WTC11 (cell line): ENCODE results near the gene NDUFA3. TPM values are rescaled to one million over a fixed set of nuclear protein-coding genes. Genes with fewer than 3 reads are reported as not detected.
A peak's percentile ranks its signal among the peaks of the same experiment; 100 is the strongest.

Experiments
- ATAC-seq: fragments of 200-7000 bp; cut with Tn5 transposase; 2 replicates; pipeline ENCODE4 v1.10.0; 2021; ENCODE audit warnings: mild to moderate bottlenecking, moderate library complexity
- CTCF ChIA-PET: fragments of 300-600 bp; sonication (Branson Sonifier 250); formaldehyde crosslinking; loops from one replicate; lab custom pipeline; 2021; ENCODE audit warnings: antibody characterized with exemption; lab: Charles Lee
- POLR2A ChIA-PET: fragments of 350-600 bp; sonication (Branson Sonifier 250); formaldehyde crosslinking; loops from one replicate; lab custom pipeline; 2021; ENCODE audit warnings: antibody characterized with exemption; lab: Charles Lee
- DNase-seq: peaks from one replicate; pipeline ENCODE4 v3.0.0; 2021; ENCODE audit warnings: low spot score
- H3K27ac Mint-ChIP-seq: 2 replicates; pipeline ENCODE4 v1.8.0; 2021; ENCODE audit warnings: mixed read lengths
- H3K27me3 Mint-ChIP-seq: 2 replicates; pipeline ENCODE4 v1.8.0; 2021; ENCODE audit warnings: low read depth, mild to moderate bottlenecking, moderate library complexity, mixed read lengths
- H3K36me3 Mint-ChIP-seq: 2 replicates; pipeline ENCODE4 v1.8.0; 2021; ENCODE audit warnings: mixed read lengths
- H3K4me1 Mint-ChIP-seq: 2 replicates; pipeline ENCODE4 v1.8.0; 2022; ENCODE audit warnings: mixed read lengths
- H3K4me3 Mint-ChIP-seq: 2 replicates; pipeline ENCODE4 v1.8.0; 2021; ENCODE audit warnings: mild to moderate bottlenecking, moderate library complexity, mixed read lengths
- H3K9me3 Mint-ChIP-seq: 2 replicates; pipeline ENCODE4 v1.8.0; 2021; ENCODE audit warnings: mixed read lengths
- ARID4B ChIP-seq: sonication (generic); formaldehyde crosslinking; IDR thresholded peaks from 2 replicates; pipeline ENCODE4 v1.8.0; 2023; ENCODE audit warnings: missing genetic modification reagents, mild to moderate bottlenecking, borderline replicate concordance
- ATF2 ChIP-seq: sonication (generic); formaldehyde crosslinking; IDR thresholded peaks from 2 replicates; pipeline ENCODE4 v1.8.1; 2022; ENCODE audit warnings: low read depth, missing genetic modification reagents, borderline replicate concordance
- CREM ChIP-seq: sonication (generic); formaldehyde crosslinking; IDR thresholded peaks from 2 replicates; pipeline ENCODE4 v1.8.1; 2022; ENCODE audit warnings: mild to moderate bottlenecking, missing genetic modification reagents, moderate library complexity
- E2F1 ChIP-seq: sonication (generic); formaldehyde crosslinking; IDR thresholded peaks from 2 replicates; pipeline ENCODE4 v1.8.0; 2022; ENCODE audit warnings: mild to moderate bottlenecking, missing genetic modification reagents
- FOXJ3 ChIP-seq: sonication (generic); formaldehyde crosslinking; IDR thresholded peaks from 2 replicates; pipeline ENCODE4 v1.9.0; 2021; ENCODE audit warnings: missing genetic modification reagents, mild to moderate bottlenecking, borderline replicate concordance
- FOXP4 ChIP-seq: sonication (generic); formaldehyde crosslinking; IDR thresholded peaks from 2 replicates; pipeline ENCODE4 v1.8.0; 2022; ENCODE audit warnings: mild to moderate bottlenecking, missing genetic modification reagents
- GABPB1 ChIP-seq: sonication (generic); formaldehyde crosslinking; IDR thresholded peaks from 2 replicates; pipeline ENCODE4 v1.8.1; 2023; ENCODE audit warnings: mild to moderate bottlenecking, missing genetic modification reagents
- HMGXB4 ChIP-seq: sonication (generic); formaldehyde crosslinking; IDR thresholded peaks from 2 replicates; pipeline ENCODE4 v1.8.1; 2023; ENCODE audit warnings: mild to moderate bottlenecking, moderate library complexity, missing genetic modification reagents
- JUN ChIP-seq: sonication (generic); formaldehyde crosslinking; IDR thresholded peaks from 2 replicates; pipeline ENCODE4 v1.8.0; 2023; ENCODE audit warnings: mild to moderate bottlenecking, missing genetic modification reagents
- KAT7 ChIP-seq: sonication (generic); formaldehyde crosslinking; IDR thresholded peaks from 2 replicates; pipeline ENCODE4 v1.8.1; 2023; ENCODE audit warnings: missing genetic modification reagents, mild to moderate bottlenecking, borderline replicate concordance
- NFYB ChIP-seq: sonication (generic); formaldehyde crosslinking; conservative IDR thresholded peaks from 2 replicates; pipeline ENCODE4 v1.8.0; 2022; ENCODE audit warnings: low read depth, missing genetic modification reagents
- NR1H2 ChIP-seq: sonication (generic); formaldehyde crosslinking; IDR thresholded peaks from 2 replicates; pipeline ENCODE4 v1.9.0; 2021; ENCODE audit warnings: mild to moderate bottlenecking, moderate library complexity, missing genetic modification reagents
- NR2C2 ChIP-seq: sonication (generic); formaldehyde crosslinking; IDR thresholded peaks from 2 replicates; pipeline ENCODE4 v1.8.0; 2022; ENCODE audit warnings: mild to moderate bottlenecking, missing genetic modification reagents
- NR3C1 ChIP-seq: sonication (generic); formaldehyde crosslinking; conservative IDR thresholded peaks from 2 replicates; pipeline ENCODE4 v1.8.1; 2023; ENCODE audit warnings: low read depth, mild to moderate bottlenecking, missing genetic modification reagents
- OVOL2 ChIP-seq: fragments of 250-450 bp; sonication (Bioruptor Pico); IDR thresholded peaks from 2 replicates; pipeline ENCODE4 v1.9.0; 2021; ENCODE audit warnings: mild to moderate bottlenecking, borderline replicate concordance
- SOX15 ChIP-seq: fragments of 250-450 bp; sonication (Bioruptor Pico); IDR thresholded peaks from 2 replicates; pipeline ENCODE4 v1.9.0; 2021; ENCODE audit warnings: mild to moderate bottlenecking
- TEAD4 ChIP-seq: sonication (generic); formaldehyde crosslinking; IDR thresholded peaks from 2 replicates; pipeline ENCODE4 v1.8.0; 2022; ENCODE audit warnings: mild to moderate bottlenecking, missing genetic modification reagents
- ZNF232 ChIP-seq: sonication (generic); formaldehyde crosslinking; IDR thresholded peaks from 2 replicates; pipeline ENCODE4 v1.8.0; 2022; ENCODE audit warnings: mild to moderate bottlenecking, missing genetic modification reagents
- total RNA-seq: library from RNA; stranded (reverse); gene quantifications from 3 replicates; pipeline ENCODE4 v1.2.3, GENCODE V29; 2021

NDUFA3 gene
- total RNA-seq, 1 experiment from 2014 or later = 181 TPM

- TF ChIP-seq ZNF232 (CRISPR knock-in tag) = no peak
- TF ChIP-seq OVOL2 (CRISPR knock-in tag) = no peak
- no peak for TF ChIP-seq FOXP4 (CRISPR knock-in tag)
- no peak for TF ChIP-seq KAT7 (CRISPR knock-in tag)
- no peak for TF ChIP-seq E2F1 (CRISPR knock-in tag)
- no peak for TF ChIP-seq ARID4B (CRISPR knock-in tag)
- no peak for TF ChIP-seq SOX15 (CRISPR knock-in tag)
- no peak for TF ChIP-seq FOXJ3 (CRISPR knock-in tag)
- no peak for TF ChIP-seq NR2C2 (CRISPR knock-in tag)
- TF ChIP-seq NR3C1 (CRISPR knock-in tag) = no peak
- no peak for TF ChIP-seq TEAD4 (CRISPR knock-in tag)
- no peak for TF ChIP-seq HMGXB4 (CRISPR knock-in tag)
- TF ChIP-seq NFYB (CRISPR knock-in tag) = no peak
- no peak for TF ChIP-seq ATF2 (CRISPR knock-in tag)
- no peak for TF ChIP-seq NR1H2 (CRISPR knock-in tag)
- TF ChIP-seq CREM (CRISPR knock-in tag) = no peak
- no peak for TF ChIP-seq GABPB1
- no peak for TF ChIP-seq JUN
- TF ChIP-seq, all 79 proteins: peak for 0
- Mint-ChIP-seq H3K27me3 (peaks cover 11% of the 10 kb centered on the region), H3K4me1 (no peaks in the 10 kb centered on the region), H3K36me3 (peaks cover 7% of the 10 kb centered on the region), H3K9me3 (peaks cover 25% of the 10 kb centered on the region), H3K4me3 (no peak within 1 kb of the TSS), H3K27ac (no peak within 1 kb of the TSS)
- ATAC-seq = peak; percentile 64
- ChIA-PET POLR2A (no interaction called here), CTCF (interaction anchor here (1.0 to 2.0 kb wide), 3 partner anchors 8 to 57 kb away, joined by 4 to 5 read pairs (median 5); no protein-coding TSS in a partner anchor)
- no peak for DNase-seq
Measured at GRCh38 chr19:54081032-54081431, 21.6 kb upstream of the NDUFA3 start, which contains the start of gene TARM1. TSS of gene TARM1 (minus strand) at chr19:54081365. CDS start at chr19:54081340, 25 bp downstream.
